Measurements from ENCODE around the gene TM2D3.

Gene TM2D3

GRCh38 chr15:101602801-101603200 is 49.4 kb downstream of the TM2D3 start:
- no peak overlapping the region for H3K4me3 ChIP-seq (replicated peaks; ENCODE audit: insufficient read depth, low read length)
- TF ChIP-seq REST (IDR thresholded peaks at IDR 0.05; ENCODE audit: insufficient replicate concordance, low read depth): no peak
- TF ChIP-seq SPI1 (IDR thresholded peaks at IDR 0.05; ENCODE audit: borderline replicate concordance, low read depth): no peak
- TF ChIP-seq POLR2AphosphoS5 (IDR thresholded peaks at IDR 0.05; ENCODE audit: low read depth): no peak
- TF ChIP-seq CTCF (IDR thresholded peaks at IDR 0.05; ENCODE audit: insufficient read depth, low read length): no peak
- no peak for TF ChIP-seq GABPA (IDR thresholded peaks at IDR 0.05; ENCODE audit: low read depth)

GRCh38 chr15:101600035-101600434 is 52.1 kb downstream of the TM2D3 start:
- Histone ChIP-seq H3K27me3 (ENCODE audit: insufficient read depth, poor library complexity, severe bottlenecking) (no peaks in the 10 kb centered on the region), H3K4me3 (replicated peaks; ENCODE audit: insufficient read depth, low read length) (no peak overlapping the region), H3K27ac (replicated peaks) (no peak overlapping the region)
- DNase-seq (ENCODE audit: low read depth in 1 of 2, low spot score in 1 of 2): no peak
- TF ChIP-seq REST (IDR thresholded peaks at IDR 0.05; ENCODE audit: insufficient replicate concordance, low read depth) (no peak), SPI1 (IDR thresholded peaks at IDR 0.05; ENCODE audit: borderline replicate concordance, low read depth) (no peak), CTCF (IDR thresholded peaks at IDR 0.05; ENCODE audit: insufficient read depth, low read length) (no peak), POLR2AphosphoS5 (IDR thresholded peaks at IDR 0.05; ENCODE audit: low read depth) (no peak), GABPA (IDR thresholded peaks at IDR 0.05; ENCODE audit: low read depth) (no peak)

More at GRCh38 chr15:101602801-101603200, 49.4 kb downstream of the TM2D3 start:
- H3K27me3 ChIP-seq (ENCODE audit: insufficient read depth, poor library complexity, severe bottlenecking): no peaks in the 10 kb centered on the region
- no peak overlapping the region for H3K27ac ChIP-seq (replicated peaks)
- DNase-seq (ENCODE audit: low read depth in 1 of 2, low spot score in 1 of 2): no peak

- DNase-seq (ENCODE audit: low read depth in 1 of 2, low spot score in 1 of 2): no peak
- Histone ChIP-seq H3K27me3 (ENCODE audit: insufficient read depth, poor library complexity, severe bottlenecking) (no peaks in the 10 kb centered on the region), H3K4me3 (replicated peaks; ENCODE audit: insufficient read depth, low read length) (no peak overlapping the region), H3K27ac (replicated peaks) (no peak overlapping the region)
- TF ChIP-seq REST (IDR thresholded peaks at IDR 0.05; ENCODE audit: insufficient replicate concordance, low read depth): no peak
- no peak for TF ChIP-seq GABPA (IDR thresholded peaks at IDR 0.05; ENCODE audit: low read depth)
- TF ChIP-seq SPI1 (IDR thresholded peaks at IDR 0.05; ENCODE audit: borderline replicate concordance, low read depth): no peak
- TF ChIP-seq POLR2AphosphoS5 (IDR thresholded peaks at IDR 0.05; ENCODE audit: low read depth): no peak
- no peak for TF ChIP-seq CTCF (IDR thresholded peaks at IDR 0.05; ENCODE audit: insufficient read depth, low read length)
Measured at GRCh38 chr15:101599091-101599490, 53.1 kb downstream of the TM2D3 start.

All from HL-60 (cell line).